Right renal pelvis (tissue), 4 donors: ENCODE measurements around the gene CD1C. TPM values are rescaled to one million over a fixed set of nuclear protein-coding genes. Genes with fewer than 3 reads are reported as not detected.
"Not testable (repeated sequence)": the region's sequence is repeated elsewhere in the genome, so short reads cannot be mapped to it uniquely, and the experiment has no call there.

ENCODE experiments used
- DNase-seq, 4 donors: peaks; one replicate each; pipeline ENCODE4 v3.0.0-alpha.2; 2013; ENCODE audit warnings: low read depth in 4 of 4, low spot score in 3 of 4, missing footprints in 1 of 4
- polyA plus RNA-seq, 4 donors: library from polyadenylated mRNA; unstranded; fragments of 120-200 nt; gene quantifications; one replicate each; pipeline ENCODE4 v1.2.1, GENCODE V29; 2013; ENCODE audit not compliant: insufficient read length in 4 of 4

Gene CD1C
- 1 to 10 TPM; 1.0 to 1.4 (median 1.2) TPM for polyA plus RNA-seq

- DNase-seq, result no peak
Measured at GRCh38 chr1:158289811-158290210, at the start of gene CD1C. Gene CD1C (plus strand): TSS chr1:158289923. CDS start chr1:158290065, 142 bp downstream.

GRCh38 chr1:158246650-158247049, 43.1 kb upstream of the CD1C start:
- no peak for DNase-seq

- no peak for DNase-seq
Measured at GRCh38 chr1:158248118-158248517, 41.6 kb upstream of the CD1C start.

GRCh38 chr1:158248771-158249170, 41.0 kb upstream of the CD1C start:
- no peak for DNase-seq

- no peak for DNase-seq
Measured at GRCh38 chr1:158249646-158250045, 40.1 kb upstream of the CD1C start.

GRCh38 chr1:158251163-158251562, 38.6 kb upstream of the CD1C start:
- DNase-seq, result no peak

- no peak for DNase-seq
Measured at GRCh38 chr1:158255656-158256055, 34.1 kb upstream of the CD1C start.

GRCh38 chr1:158256747-158257146, 33.0 kb upstream of the CD1C start:
- not testable (repeated sequence) for DNase-seq

- DNase-seq, result no peak
Measured at GRCh38 chr1:158257888-158258287, 31.8 kb upstream of the CD1C start.

GRCh38 chr1:158259117-158259516, 30.6 kb upstream of the CD1C start:
- DNase-seq, result no peak

GRCh38 chr1:158272681-158273080, 17.0 kb upstream of the CD1C start:
- DNase-seq, result no peak

GRCh38 chr1:158274797-158275196, 14.9 kb upstream of the CD1C start:
- no peak for DNase-seq

GRCh38 chr1:158282421-158282820, 7.3 kb upstream of the CD1C start:
- not testable (repeated sequence) for DNase-seq

- DNase-seq, result no peak
Measured at GRCh38 chr1:158283965-158284364, 5.8 kb upstream of the CD1C start.

- no peak for DNase-seq
Measured at GRCh38 chr1:158285756-158286241, 3.9 kb upstream of the CD1C start.

- no peak for DNase-seq
Measured at GRCh38 chr1:158286487-158286886, 3.2 kb upstream of the CD1C start.

- DNase-seq, result no peak
Measured at GRCh38 chr1:158286941-158287346, 2.8 kb upstream of the CD1C start.

- no peak for DNase-seq
Measured at GRCh38 chr1:158290321-158290844, 660 bp downstream of the CD1C start.

- DNase-seq, result no peak
Measured at GRCh38 chr1:158295791-158296190, 6.1 kb downstream of the CD1C start.

GRCh38 chr1:158310623-158311022, 20.9 kb downstream of the CD1C start:
- no peak for DNase-seq

- no peak for DNase-seq
Measured at GRCh38 chr1:158311066-158311465, 21.3 kb downstream of the CD1C start.

GRCh38 chr1:158323866-158324265, 34.1 kb downstream of the CD1C start:
- no peak for DNase-seq

GRCh38 chr1:158324395-158324794, 34.7 kb downstream of the CD1C start:
- no peak for DNase-seq
